NT2/D1 (cell line): ENCODE measurements around the gene ITIH5.
A peak's percentile ranks its signal among the peaks of the same experiment; 100 is the strongest.
"Not testable (repeated sequence)": the region's sequence is repeated elsewhere in the genome, so short reads cannot be mapped to it uniquely, and the experiment has no call there.

Experiments
- DNase-seq: peaks from one replicate; pipeline ENCODE4 v3.0.0-alpha.2; 2011; ENCODE audit warnings: low read depth, low spot score
- H3K27me3 ChIP-seq: 2 replicates; pipeline ENCODE4 v1.6.0; 2011; ENCODE audit warnings: mild to moderate bottlenecking; ENCODE audit not compliant: insufficient read length, insufficient read depth
- H3K36me3 ChIP-seq: 2 replicates; pipeline ENCODE4 v1.6.1; 2011; ENCODE audit warnings: mild to moderate bottlenecking, low read length, mixed read lengths; ENCODE audit not compliant: insufficient read depth, insufficient read length
- H3K4me1 ChIP-seq: 2 replicates; pipeline ENCODE4 v1.5.1; 2011; ENCODE audit not compliant: insufficient read depth, insufficient read length
- H3K4me3 ChIP-seq: 2 replicates; pipeline ENCODE4 v1.5.1; 2011; ENCODE audit warnings: low read depth; ENCODE audit not compliant: insufficient read length
- H3K9ac ChIP-seq: 2 replicates; pipeline ENCODE4 v1.6.0; 2011; ENCODE audit warnings: low read depth; ENCODE audit not compliant: insufficient read length
- H3K9me3 ChIP-seq: 2 replicates; pipeline ENCODE4 v1.5.1; 2011; ENCODE audit warnings: mild to moderate bottlenecking, low read length; ENCODE audit not compliant: insufficient read depth
- SUZ12 ChIP-seq: IDR thresholded peaks from 2 replicates; pipeline ENCODE4 v1.6.1; 2011; ENCODE audit not compliant: insufficient read length, insufficient read depth; ENCODE audit errors: extremely low read depth
- YY1 ChIP-seq: IDR thresholded peaks from 2 replicates; pipeline ENCODE4 v1.6.1; 2011; ENCODE audit not compliant: insufficient read length, insufficient read depth
- ZNF274 ChIP-seq: IDR thresholded peaks from 2 replicates; pipeline ENCODE4 v1.6.1; 2011; ENCODE audit warnings: mild to moderate bottlenecking, low read depth, low read length

Gene ITIH5

GRCh38 chr10:7666253-7667023, at the start of gene ITIH5:
Gene ITIH5, minus strand, starts transcription at chr10:7666966. Its CDS starts 74 bp downstream, at chr10:7666892.
- Histone ChIP-seq H3K4me3 (peak within 1 kb of the TSS; percentile 54), H3K9me3 (no peaks in the 10 kb centered on the region), H3K9ac (peak within 1 kb of the TSS; percentile 64), H3K4me1 (no peaks in the 10 kb centered on the region), H3K27me3 (peaks cover 50% of the 10 kb centered on the region), H3K36me3 (no peaks in the 10 kb centered on the region)
- DNase-seq: no peak
- no peak for TF ChIP-seq ZNF274
- no peak for TF ChIP-seq YY1
- TF ChIP-seq SUZ12: no peak

DNA sequence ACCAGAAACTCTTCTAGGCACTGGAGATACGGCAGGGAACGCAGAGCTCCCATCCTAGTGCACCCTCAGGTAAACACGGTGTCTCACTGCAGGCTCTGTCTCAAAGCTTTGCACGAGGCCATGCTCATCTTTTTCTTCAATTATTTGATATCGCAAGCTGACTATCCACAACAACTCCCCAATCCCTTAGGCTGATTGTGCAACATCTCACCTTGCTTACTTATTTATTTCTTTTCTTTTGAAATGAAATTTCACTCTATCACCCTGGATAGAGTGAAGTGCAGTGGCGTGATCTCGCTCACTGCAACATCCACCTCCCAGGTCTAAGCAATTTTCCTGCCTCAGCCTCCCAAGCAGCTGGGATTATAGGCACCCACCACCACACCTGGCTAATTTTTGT, 48.7 kb upstream of the ITIH5 start:
- no peaks in the 10 kb centered on the region for H3K27me3 ChIP-seq
- no peak for TF ChIP-seq SUZ12
- no peak for TF ChIP-seq YY1
- TF ChIP-seq ZNF274: no peak
- H3K9me3 ChIP-seq: no peaks in the 10 kb centered on the region

GRCh38 chr10:7711075-7711474, 44.3 kb upstream of the ITIH5 start:
- H3K9me3 ChIP-seq, H3K9ac ChIP-seq, H3K4me3 ChIP-seq, DNase-seq, H3K27me3 ChIP-seq, H3K4me1 ChIP-seq, H3K36me3 ChIP-seq: not testable (repeated sequence)

More for the DNA sequence above, 48.7 kb upstream of the ITIH5 start:
- H3K9ac ChIP-seq: no peak overlapping the region
- no peak for DNase-seq
- H3K4me1 ChIP-seq: no peaks in the 10 kb centered on the region
- H3K36me3 ChIP-seq: no peaks in the 10 kb centered on the region
- no peak overlapping the region for H3K4me3 ChIP-seq

GRCh38 chr10:7710446-7710845, 43.7 kb upstream of the ITIH5 start:
- TF ChIP-seq SUZ12 (no peak), ZNF274 (no peak), YY1 (no peak)
- H3K4me3 ChIP-seq: no peak overlapping the region
- no peaks in the 10 kb centered on the region for H3K27me3 ChIP-seq
- H3K4me1 ChIP-seq: no peaks in the 10 kb centered on the region
- no peak overlapping the region for H3K9ac ChIP-seq
- H3K9me3 ChIP-seq: no peaks in the 10 kb centered on the region
- H3K36me3 ChIP-seq: no peaks in the 10 kb centered on the region
- no peak for DNase-seq

- DNase-seq: no peak
- H3K9ac ChIP-seq: no peak overlapping the region
- H3K9me3 ChIP-seq: no peaks in the 10 kb centered on the region
- no peaks in the 10 kb centered on the region for H3K36me3 ChIP-seq
- no peak overlapping the region for H3K4me3 ChIP-seq
- no peak for TF ChIP-seq YY1
- TF ChIP-seq SUZ12: no peak
- no peak for TF ChIP-seq ZNF274
- no peaks in the 10 kb centered on the region for H3K27me3 ChIP-seq
- no peaks in the 10 kb centered on the region for H3K4me1 ChIP-seq
Observed at GRCh38 chr10:7708832-7709231, 42.1 kb upstream of the ITIH5 start.

GRCh38 chr10:7707858-7708622, 41.3 kb upstream of the ITIH5 start:
- H3K4me3 ChIP-seq: no peak overlapping the region
- DNase-seq: no peak
- no peak for TF ChIP-seq YY1
- TF ChIP-seq SUZ12: no peak
- TF ChIP-seq ZNF274: no peak
- H3K27me3 ChIP-seq: no peaks in the 10 kb centered on the region
- H3K9me3 ChIP-seq: no peaks in the 10 kb centered on the region
- H3K9ac ChIP-seq: no peak overlapping the region
- no peaks in the 10 kb centered on the region for H3K4me1 ChIP-seq
- no peaks in the 10 kb centered on the region for H3K36me3 ChIP-seq

- Histone ChIP-seq H3K9me3 (no peaks in the 10 kb centered on the region), H3K9ac (no peak overlapping the region), H3K36me3 (no peaks in the 10 kb centered on the region), H3K27me3 (no peaks in the 10 kb centered on the region), H3K4me1 (no peaks in the 10 kb centered on the region), H3K4me3 (no peak overlapping the region)
- TF ChIP-seq ZNF274 (no peak), SUZ12 (no peak), YY1 (no peak)
- DNase-seq: no peak
Observed at GRCh38 chr10:7707102-7707501, 40.3 kb upstream of the ITIH5 start.
